OCI-LY7 (cell line): ENCODE measurements around the gene CDK11B.
"Not testable (repeated sequence)": the region's sequence is repeated elsewhere in the genome, so short reads cannot be mapped to it uniquely, and the experiment has no call there.

Source experiments
- CTCF ChIP-seq: fragments of 200-600 bp; sonication (generic); conservative IDR thresholded peaks from 2 replicates; pipeline ENCODE4 v1.5.1; 2014; ENCODE audit warnings: mild to moderate bottlenecking, antibody characterized with exemption, low read length, moderate library complexity, mixed read lengths
- EZH2phosphoT487 ChIP-seq: fragments of 200-600 bp; sonication (generic); IDR thresholded peaks from 2 replicates; pipeline ENCODE4 v1.6.1; 2018; ENCODE audit warnings: low read depth, borderline replicate concordance, mild to moderate bottlenecking, mixed run types, antibody characterized with exemption, low read length, moderate library complexity, mixed read lengths

GRCh38 chr1:1662830-1663560 is 4.2 kb upstream of the CDK11B start:
- TF ChIP-seq CTCF, EZH2phosphoT487: not testable (repeated sequence)
